Neural cell (in vitro differentiated cells): ENCODE results near the gene CFAP157. TPM values are rescaled to one million over a fixed set of nuclear protein-coding genes. Genes with fewer than 3 reads are reported as not detected.

Source experiments
- H2AFZ ChIP-seq: fragments of 200-600, 300-800 bp; sonication (generic), shearing (Covaris generic); 2 replicates; pipeline ENCODE4 v1.6.0; 2014; ENCODE audit warnings: low read depth, mild to moderate bottlenecking, antibody characterized with exemption, low read length, moderate library complexity
- H3F3A ChIP-seq: fragments of 200-600 bp; shearing (Covaris generic); 2 replicates; pipeline ENCODE4 v1.6.1; 2016; ENCODE audit warnings: mild to moderate bottlenecking, moderate library complexity, mixed read lengths, antibody characterized with exemption, low read length; ENCODE audit not compliant: insufficient read depth, poor library complexity, severe bottlenecking
- H3K27ac ChIP-seq: fragments of 200-600, 300-800 bp; sonication (generic), shearing (Covaris generic); 2 replicates; pipeline ENCODE4 v1.5.1; 2014; ENCODE audit warnings: mild to moderate bottlenecking, low read length, moderate library complexity
- H3K27me3 ChIP-seq: fragments of 300-800, 200-600 bp; sonication (generic), shearing (Covaris generic); 2 replicates; pipeline ENCODE4 v1.6.0; 2014; ENCODE audit warnings: mild to moderate bottlenecking, low read depth, low read length, moderate library complexity; ENCODE audit not compliant: insufficient read depth
- H3K36me3 ChIP-seq: fragments of 300-800, 200-600 bp; sonication (generic), shearing (Covaris generic); 2 replicates; pipeline ENCODE4 v1.5.1; 2014; ENCODE audit warnings: mild to moderate bottlenecking, antibody characterized with exemption, low read length, moderate library complexity; ENCODE audit not compliant: insufficient read depth
- H3K4me2 ChIP-seq: fragments of 300-800, 200-600 bp; sonication (generic), shearing (Covaris generic); 2 replicates; pipeline ENCODE4 v1.6.0; 2014; ENCODE audit warnings: mild to moderate bottlenecking, low read length
- H3K4me3 ChIP-seq: fragments of 300-800, 200-600 bp; sonication (generic), shearing (Covaris generic); 2 replicates; pipeline ENCODE4 v1.5.1; 2014; ENCODE audit warnings: mild to moderate bottlenecking, low read length, moderate library complexity
- H3K79me2 ChIP-seq: fragments of 200-600 bp; shearing (Covaris generic); replicated peaks from 2 replicates; pipeline ENCODE4 v1.6.0; 2014; ENCODE audit warnings: mild to moderate bottlenecking, low read length, moderate library complexity; ENCODE audit not compliant: insufficient read depth
- H3K9ac ChIP-seq: fragments of 300-800, 200-600 bp; sonication (generic), shearing (Covaris generic); 2 replicates; pipeline ENCODE4 v1.6.1; 2016; ENCODE audit warnings: mild to moderate bottlenecking, low read length, mixed read lengths
- H3K9me2 ChIP-seq: fragments of 200-600 bp; shearing (Covaris generic); 2 replicates; pipeline ENCODE4 v1.6.1; 2016; ENCODE audit warnings: mild to moderate bottlenecking, low read length, mixed read lengths; ENCODE audit not compliant: insufficient read depth
- H3K9me3 ChIP-seq: fragments of 200-600, 300-800 bp; sonication (generic), shearing (Covaris generic); 2 replicates; pipeline ENCODE4 v1.6.1; 2016; ENCODE audit warnings: mild to moderate bottlenecking, mixed run types, low read length, moderate library complexity, mixed read lengths
- H4K20me1 ChIP-seq: fragments of 200-600 bp; shearing (Covaris generic); 2 replicates; pipeline ENCODE4 v1.6.1; 2016; ENCODE audit warnings: mild to moderate bottlenecking, mixed run types; ENCODE audit not compliant: insufficient read depth
- EP300 ChIP-seq: fragments of 450-650 bp; conservative IDR thresholded peaks from 2 replicates; pipeline ENCODE4 v1.6.1; 2014; ENCODE audit warnings: antibody characterized with exemption, mild to moderate bottlenecking, moderate library complexity; ENCODE audit not compliant: poor library complexity, severe bottlenecking
- EZH2 ChIP-seq: fragments of 200-600, 300-800 bp; shearing (Covaris generic), sonication (generic); IDR thresholded peaks from 2 replicates; pipeline ENCODE4 v1.6.1; 2014; ENCODE audit warnings: antibody characterized with exemption, low read length, borderline replicate concordance, mild to moderate bottlenecking; ENCODE audit not compliant: insufficient read depth, poor library complexity, severe bottlenecking
- MXI1 ChIP-seq: fragments of 450-650 bp; conservative IDR thresholded peaks from 2 replicates; pipeline ENCODE4 v1.6.1; 2014; ENCODE audit warnings: antibody characterized with exemption, mild to moderate bottlenecking; ENCODE audit not compliant: poor library complexity, severe bottlenecking
- POLR2AphosphoS5 ChIP-seq: IDR thresholded peaks from 2 replicates; pipeline ENCODE4 v1.6.1; 2012
- RAD21 ChIP-seq: fragments of 450-650 bp; conservative IDR thresholded peaks from 2 replicates; pipeline ENCODE4 v1.6.1; 2014; ENCODE audit warnings: antibody characterized with exemption, mild to moderate bottlenecking, moderate library complexity
- SMC3 ChIP-seq: fragments of 450-650 bp; conservative IDR thresholded peaks from 2 replicates; pipeline ENCODE4 v1.6.1; 2014; ENCODE audit warnings: antibody characterized with exemption, mild to moderate bottlenecking, moderate library complexity; ENCODE audit not compliant: poor library complexity
- TAF1 ChIP-seq: IDR thresholded peaks from 2 replicates; pipeline ENCODE4 v1.6.1; 2012; ENCODE audit warnings: low read depth
- polyA plus RNA-seq: library from polyadenylated mRNA; depleted of rRNA; stranded (reverse); fragments of >200 nt; gene quantifications from 2 replicates; pipeline ENCODE4 v1.2.3, GENCODE V29; 2014
- TF ChIP-seq, protein P1 (sequence below): IDR thresholded peaks from 2 replicates; pipeline ENCODE4 v1.6.1; 2012; ENCODE audit warnings: borderline replicate concordance
- TF ChIP-seq, protein P2 (sequence below): fragments of 450-650 bp; IDR thresholded peaks from 2 replicates; pipeline ENCODE4 v1.5.1; 2014; ENCODE audit warnings: antibody characterized with exemption, mild to moderate bottlenecking, moderate library complexity; ENCODE audit not compliant: poor library complexity, severe bottlenecking

CFAP157 gene
- polyA plus RNA-seq, 1 donor from 2014 or later: 1.3 TPM

DNA sequence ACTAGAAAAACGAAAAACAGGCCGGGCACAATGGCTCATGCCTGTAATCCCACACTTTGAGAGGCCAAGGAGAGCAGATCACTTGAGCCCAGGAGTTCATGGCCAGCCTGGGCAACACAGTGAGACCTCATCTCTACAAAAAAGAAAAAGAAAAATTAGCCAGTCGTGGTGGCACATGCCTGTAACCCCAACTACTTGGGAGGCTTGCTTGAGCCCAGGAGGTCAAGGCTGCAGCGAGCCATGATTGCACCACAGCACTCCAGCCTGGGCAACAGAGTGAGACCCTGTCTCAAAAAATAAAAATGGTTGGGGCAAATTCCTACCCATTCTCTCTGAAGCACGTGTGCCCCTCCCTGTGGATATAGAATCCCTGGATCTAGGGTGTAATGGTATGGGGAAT is 8.4 kb upstream of the CFAP157 start:
- Histone ChIP-seq H3K36me3 (no peaks in the 10 kb centered on the region), H3K9me3 (no peaks in the 10 kb centered on the region), H3K79me2 (no peaks in the 10 kb centered on the region), H3K4me2 (no peak overlapping the region), H3K9ac (no peak overlapping the region), H3K27ac (no peak overlapping the region), H3K4me3 (no peak overlapping the region), H2AFZ (no peak overlapping the region), H3K9me2 (no peaks in the 10 kb centered on the region), H3F3A (no peaks in the 10 kb centered on the region), H4K20me1 (no peaks in the 10 kb centered on the region), H3K27me3 (no peaks in the 10 kb centered on the region)
- TF ChIP-seq POLR2AphosphoS5: no peak
- TF ChIP-seq EP300: no peak
- no peak for TF ChIP-seq RAD21
- TF ChIP-seq EZH2: no peak
- TF ChIP-seq, protein P1, sequence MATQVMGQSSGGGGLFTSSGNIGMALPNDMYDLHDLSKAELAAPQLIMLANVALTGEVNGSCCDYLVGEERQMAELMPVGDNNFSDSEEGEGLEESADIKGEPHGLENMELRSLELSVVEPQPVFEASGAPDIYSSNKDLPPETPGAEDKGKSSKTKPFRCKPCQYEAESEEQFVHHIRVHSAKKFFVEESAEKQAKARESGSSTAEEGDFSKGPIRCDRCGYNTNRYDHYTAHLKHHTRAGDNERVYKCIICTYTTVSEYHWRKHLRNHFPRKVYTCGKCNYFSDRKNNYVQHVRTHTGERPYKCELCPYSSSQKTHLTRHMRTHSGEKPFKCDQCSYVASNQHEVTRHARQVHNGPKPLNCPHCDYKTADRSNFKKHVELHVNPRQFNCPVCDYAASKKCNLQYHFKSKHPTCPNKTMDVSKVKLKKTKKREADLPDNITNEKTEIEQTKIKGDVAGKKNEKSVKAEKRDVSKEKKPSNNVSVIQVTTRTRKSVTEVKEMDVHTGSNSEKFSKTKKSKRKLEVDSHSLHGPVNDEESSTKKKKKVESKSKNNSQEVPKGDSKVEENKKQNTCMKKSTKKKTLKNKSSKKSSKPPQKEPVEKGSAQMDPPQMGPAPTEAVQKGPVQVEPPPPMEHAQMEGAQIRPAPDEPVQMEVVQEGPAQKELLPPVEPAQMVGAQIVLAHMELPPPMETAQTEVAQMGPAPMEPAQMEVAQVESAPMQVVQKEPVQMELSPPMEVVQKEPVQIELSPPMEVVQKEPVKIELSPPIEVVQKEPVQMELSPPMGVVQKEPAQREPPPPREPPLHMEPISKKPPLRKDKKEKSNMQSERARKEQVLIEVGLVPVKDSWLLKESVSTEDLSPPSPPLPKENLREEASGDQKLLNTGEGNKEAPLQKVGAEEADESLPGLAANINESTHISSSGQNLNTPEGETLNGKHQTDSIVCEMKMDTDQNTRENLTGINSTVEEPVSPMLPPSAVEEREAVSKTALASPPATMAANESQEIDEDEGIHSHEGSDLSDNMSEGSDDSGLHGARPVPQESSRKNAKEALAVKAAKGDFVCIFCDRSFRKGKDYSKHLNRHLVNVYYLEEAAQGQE: no peak
- TF ChIP-seq SMC3: no peak
- TF ChIP-seq MXI1: no peak
- TF ChIP-seq, protein P2, sequence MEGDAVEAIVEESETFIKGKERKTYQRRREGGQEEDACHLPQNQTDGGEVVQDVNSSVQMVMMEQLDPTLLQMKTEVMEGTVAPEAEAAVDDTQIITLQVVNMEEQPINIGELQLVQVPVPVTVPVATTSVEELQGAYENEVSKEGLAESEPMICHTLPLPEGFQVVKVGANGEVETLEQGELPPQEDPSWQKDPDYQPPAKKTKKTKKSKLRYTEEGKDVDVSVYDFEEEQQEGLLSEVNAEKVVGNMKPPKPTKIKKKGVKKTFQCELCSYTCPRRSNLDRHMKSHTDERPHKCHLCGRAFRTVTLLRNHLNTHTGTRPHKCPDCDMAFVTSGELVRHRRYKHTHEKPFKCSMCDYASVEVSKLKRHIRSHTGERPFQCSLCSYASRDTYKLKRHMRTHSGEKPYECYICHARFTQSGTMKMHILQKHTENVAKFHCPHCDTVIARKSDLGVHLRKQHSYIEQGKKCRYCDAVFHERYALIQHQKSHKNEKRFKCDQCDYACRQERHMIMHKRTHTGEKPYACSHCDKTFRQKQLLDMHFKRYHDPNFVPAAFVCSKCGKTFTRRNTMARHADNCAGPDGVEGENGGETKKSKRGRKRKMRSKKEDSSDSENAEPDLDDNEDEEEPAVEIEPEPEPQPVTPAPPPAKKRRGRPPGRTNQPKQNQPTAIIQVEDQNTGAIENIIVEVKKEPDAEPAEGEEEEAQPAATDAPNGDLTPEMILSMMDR: no peak
- no peak for TF ChIP-seq TAF1

DNA sequence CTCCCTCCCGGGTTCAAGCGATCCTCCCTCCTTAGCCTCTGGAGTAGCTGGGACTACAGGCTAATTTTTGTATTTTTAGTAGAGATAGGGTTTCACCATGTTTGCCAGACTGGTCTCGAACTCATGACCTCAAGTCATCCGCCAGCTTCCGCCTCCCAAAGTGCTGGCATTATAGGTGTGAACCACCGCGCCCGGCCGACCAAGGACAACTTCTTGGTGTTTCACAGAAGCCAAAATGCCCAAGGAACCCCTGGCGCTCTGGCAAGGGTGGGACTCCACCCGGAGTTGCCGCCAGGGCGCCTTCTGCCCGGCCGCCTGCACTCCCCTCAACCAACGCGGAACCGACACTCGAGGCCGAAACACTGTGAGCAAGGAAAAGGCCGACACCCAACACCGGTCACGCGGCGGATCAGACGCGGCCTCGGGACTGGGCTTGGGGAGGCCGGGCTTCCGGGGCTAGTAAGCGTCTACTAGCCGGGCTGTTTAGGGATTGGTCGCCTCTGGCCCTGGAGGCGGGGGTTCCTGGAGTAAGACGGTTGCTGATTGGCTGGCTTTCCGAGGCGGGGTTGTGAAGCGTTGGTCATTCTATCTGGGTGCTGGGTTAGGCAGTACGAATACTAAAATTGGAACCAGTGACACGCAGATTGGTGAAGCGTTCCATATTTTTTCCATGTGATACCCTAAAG is 7.7 kb upstream of the CFAP157 start:
- H3K9me3 ChIP-seq: no peaks in the 10 kb centered on the region
- no peaks in the 10 kb centered on the region for H3K9me2 ChIP-seq
- TF ChIP-seq RAD21 (no peak), SMC3 (no peak), TAF1 (no peak)
- TF ChIP-seq, protein P2: no peak
- no peaks in the 10 kb centered on the region for H4K20me1 ChIP-seq
- H3K36me3 ChIP-seq: no peaks in the 10 kb centered on the region
- no peak overlapping the region for H2AFZ ChIP-seq
- H3K4me3 ChIP-seq: peak overlapping the region; percentile 57
- H3K4me2 ChIP-seq: no peak overlapping the region
- H3K9ac ChIP-seq: no peak overlapping the region
- H3F3A ChIP-seq: no peaks in the 10 kb centered on the region
- no peaks in the 10 kb centered on the region for H3K79me2 ChIP-seq
- H3K27me3 ChIP-seq: no peaks in the 10 kb centered on the region
- H3K27ac ChIP-seq: no peak overlapping the region
